GM12878 (cell line): Measurements from ENCODE around the gene S100A14. TPM values are rescaled to one million over a fixed set of nuclear protein-coding genes. Genes with fewer than 3 reads are reported as not detected.

ENCODE experiments used
- ATAC-seq: fragments of 200-7000 bp; cut with Tn5 transposase; 3 replicates; pipeline ENCODE4 v1.9.1; 2020; ENCODE audit warnings: mild to moderate bottlenecking, moderate library complexity
- BruUV-seq: library from RNA; stranded (reverse); fragments of 400-500 nt; replicated peaks from 2 replicates; lab custom pipeline; 2021; lab: Mats Ljungman, UMichigan
- CTCF ChIA-PET: fragments of 300-600 bp; sonication (Branson Sonifier 250); formaldehyde crosslinking; extraction: SDS; loops from one replicate; lab custom pipeline; 2021; ENCODE audit warnings: inconsistent platforms; lab: Yijun Ruan, JAX
- POLR2A ChIA-PET: fragments of 350-600 bp; formaldehyde crosslinking; extraction: SDS; loops from one replicate; lab custom pipeline; 2021; ENCODE audit warnings: inconsistent platforms; lab: Charles Lee
- RAD21 ChIA-PET: fragments of 300-600 bp; sonication (Branson Sonifier 250); formaldehyde crosslinking; loops from one replicate; lab custom pipeline; 2023; ENCODE audit warnings: antibody characterized with exemption; ENCODE audit not compliant: unreplicated experiment; lab: Charles Lee
- SMC1A ChIA-PET: fragments of 300-600 bp; sonication (Branson Sonifier 250); formaldehyde crosslinking; loops from one replicate; lab custom pipeline; 2023; ENCODE audit not compliant: unreplicated experiment, uncharacterized antibody; lab: Charles Lee
- DNase-seq: peaks from one replicate; pipeline ENCODE4 v3.0.0-alpha.2; 2011; ENCODE audit warnings: low read depth, low spot score
- FAIRE-seq: peaks from 3 replicates; lab custom pipeline; 2011; peaks lifted over from hg19 to GRCh38; lab: Jason Lieb, UNC
- H2AFZ ChIP-seq: 2 replicates; pipeline ENCODE4 v1.6.0; 2011; ENCODE audit warnings: low read depth, low read length, control low read depth; ENCODE audit not compliant: control insufficient read depth
- H3K27ac ChIP-seq: 2 replicates; pipeline ENCODE4 v1.5.1; 2011; ENCODE audit warnings: control low read depth; ENCODE audit not compliant: control insufficient read depth, insufficient read depth
- H3K27me3 ChIP-seq, 2 experiments: replicated peaks in 1 of 2; 2 replicates each; pipeline versions ENCODE4 v1.6.0 to v1.6.1; 2011; ENCODE audit warnings: low read length in 1 of 2; ENCODE audit not compliant: control insufficient read depth in 2 of 2, insufficient read depth in 2 of 2
- H3K36me3 ChIP-seq, 2 experiments: 2 replicates each; pipeline ENCODE4 v1.5.1; 2011; ENCODE audit warnings: low read length in 1 of 2; ENCODE audit not compliant: control insufficient read depth in 2 of 2, insufficient read depth in 2 of 2
- H3K4me1 ChIP-seq: 2 replicates; pipeline ENCODE4 v1.6.1; 2011; ENCODE audit warnings: mild to moderate bottlenecking, low read length, moderate library complexity, mixed read lengths; ENCODE audit not compliant: control insufficient read depth, insufficient read depth
- H3K4me2 ChIP-seq: 2 replicates; pipeline ENCODE4 v1.6.0; 2011; ENCODE audit warnings: control low read depth; ENCODE audit not compliant: control insufficient read depth, insufficient read depth
- H3K4me3 ChIP-seq: fragments of 200-600 bp; sonication (generic); 2 replicates; pipeline ENCODE4 v1.5.1; 2016
- H3K79me2 ChIP-seq: 2 replicates; pipeline ENCODE4 v1.6.0; 2011; ENCODE audit warnings: low read length; ENCODE audit not compliant: control insufficient read depth, insufficient read depth
- H3K9ac ChIP-seq: 2 replicates; pipeline ENCODE4 v1.8.0; 2011; ENCODE audit warnings: low read length, control low read depth, mixed read lengths; ENCODE audit not compliant: control insufficient read depth, insufficient read depth
- H3K9me3 ChIP-seq: replicated peaks from 3 replicates; pipeline ENCODE4 v1.5.1; 2011; ENCODE audit warnings: mild to moderate bottlenecking, low read length; ENCODE audit not compliant: control insufficient read depth, insufficient read depth
- H4K20me1 ChIP-seq: 2 replicates; pipeline ENCODE4 v1.6.0; 2011; ENCODE audit not compliant: control insufficient read depth, insufficient read depth
- BACH1 ChIP-seq: fragments of 450-650 bp; IDR thresholded peaks from 2 replicates; pipeline ENCODE4 v1.6.1; 2017; ENCODE audit warnings: mild to moderate bottlenecking, borderline replicate concordance
- E2F8 ChIP-seq: fragments of 450-650 bp; IDR thresholded peaks from 2 replicates; pipeline ENCODE4 v1.6.1; 2018; ENCODE audit warnings: mild to moderate bottlenecking, low read depth, moderate library complexity; ENCODE audit not compliant: partially characterized antibody
- FOXK2 ChIP-seq: fragments of 450-650 bp; IDR thresholded peaks from 2 replicates; pipeline ENCODE4 v1.6.1; 2017; ENCODE audit warnings: mild to moderate bottlenecking, moderate library complexity
- HDGF ChIP-seq: fragments of 450-650 bp; IDR thresholded peaks from 2 replicates; pipeline ENCODE4 v1.6.1; 2016; ENCODE audit warnings: antibody characterized with exemption
- JUND ChIP-seq: IDR thresholded peaks from 2 replicates; pipeline ENCODE4 v1.6.1; 2012; ENCODE audit warnings: low read depth, mild to moderate bottlenecking, low read length, improper control_type of control experiment, moderate library complexity
- KAT2A ChIP-seq: conservative IDR thresholded peaks from 2 replicates; pipeline ENCODE4 v1.6.1; 2011; ENCODE audit warnings: low read depth, low read length; ENCODE audit not compliant: control insufficient read depth
- RBBP5 ChIP-seq: fragments of 200-600 bp; sonication (generic); conservative IDR thresholded peaks from 2 replicates; pipeline ENCODE4 v1.6.1; 2016
- SUZ12 ChIP-seq: fragments of 200-600 bp; sonication (generic); IDR thresholded peaks from one replicate; pipeline ENCODE4 v1.6.1; 2018; ENCODE audit warnings: antibody characterized with exemption, mild to moderate bottlenecking; ENCODE audit not compliant: unreplicated experiment
- TARDBP ChIP-seq: IDR thresholded peaks from 2 replicates; pipeline ENCODE4 v1.6.1; 2016; ENCODE audit warnings: borderline replicate concordance
- WGBS: methylation state at CpG from one replicate; pipeline ENCODE4 v1.1.6; 2016; ENCODE audit warnings: low lambda C conversion rate; ENCODE audit not compliant: insufficient replicate concordance, insufficient coverage; ENCODE audit errors: missing lambda C conversion rate; 5-methylcytosine and 5-hydroxymethylcytosine counted together
- in situ Hi-C: fragments of 300-500 bp; cut with MboI; formaldehyde crosslinking; loops from 9 replicates; pipeline ENCODE4 v1.14.3; 2018; ENCODE audit warnings: mixed read lengths
- intact Hi-C: fragments of 100-400 bp; cut with micrococcal nuclease; formaldehyde crosslinking; loops from one replicate; pipeline ENCODE4 v1.14.2; 2022; ENCODE audit not compliant: unreplicated experiment
- polyA plus RNA-seq, 11 experiments: library from polyadenylated mRNA; depleted of rRNA in 4 of 11; unstranded in 6 of 11; stranded (reverse) in 5 of 11; fragments of >200 nt; fragmentation: Nextera tagmentation in 4 of 11; fragmentation: Illumina TruSeq in 1 of 11; extraction: Ambion mirVana in 4 of 11; extraction: Trizol in 1 of 11; gene quantifications; 1 replicate in 1 of 11; 2 replicates in 10 of 11; pipeline versions ENCODE4 v1.2.1 to v1.2.3, GENCODE V29; 2011 to 2016; ENCODE audit warnings: inconsistent platforms in 2 of 11, missing spikeins in 2 of 11, low read depth in 1 of 11
- total RNA-seq, 4 experiments: library from RNA; depleted of rRNA in 3 of 4; stranded (reverse); fragments of >200 nt in 3 of 4; fragmentation: Illumina TruSeq in 1 of 4; extraction: Trizol in 1 of 4; gene quantifications; 2 replicates each; pipeline versions ENCODE4 v1.2.1 to v1.2.3, GENCODE V29; 2013 to 2021
- TF ChIP-seq, protein P1 (sequence below): IDR thresholded peaks from 2 replicates; pipeline ENCODE4 v1.6.1; 2012; ENCODE audit warnings: low read depth, low read length, improper control_type of control experiment
- TF ChIP-seq, protein P2 (sequence below): fragments of 450-650 bp; IDR thresholded peaks from 2 replicates; pipeline ENCODE4 v1.6.1; 2017; ENCODE audit warnings: antibody characterized with exemption, mild to moderate bottlenecking, moderate library complexity
- TF ChIP-seq, protein P3 (sequence below): IDR thresholded peaks from 2 replicates; pipeline ENCODE4 v1.6.1; 2011; ENCODE audit warnings: borderline replicate concordance, low read depth, mild to moderate bottlenecking, moderate library complexity, mixed read lengths, low read length; ENCODE audit not compliant: insufficient read depth; ENCODE audit errors: extremely low read length

The S100A14 gene
- total and polyA plus RNA-seq, 10 of the 15 experiments (the other 5 are each of a cell fraction or from before 2014, with no cell fraction given): 0.20 to 0.77 (median 0.45) TPM; not detected in 4

DNA sequence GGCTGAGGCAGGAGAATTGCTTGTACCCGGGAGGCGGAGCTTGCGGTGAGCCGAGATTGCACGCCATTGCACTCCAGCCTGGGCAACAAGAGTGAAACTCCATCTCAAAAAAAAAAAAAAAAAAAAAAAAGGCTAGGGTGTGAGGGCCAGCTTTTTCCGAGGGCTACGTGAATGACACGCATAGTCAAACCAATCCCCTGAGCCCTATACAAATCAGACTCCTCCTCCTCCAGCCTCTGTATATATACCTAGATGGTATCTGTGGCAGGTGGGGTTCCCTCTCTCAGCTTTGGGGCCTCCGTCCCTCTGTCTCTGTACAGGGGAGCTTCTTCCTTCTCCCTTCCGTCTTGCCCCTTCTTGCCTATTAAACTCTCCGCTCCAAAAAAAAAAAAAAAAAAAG lies 9.9 kb downstream of the S100A14 start (continued):
- TF ChIP-seq TARDBP: no peak
- TF ChIP-seq, protein P1, sequence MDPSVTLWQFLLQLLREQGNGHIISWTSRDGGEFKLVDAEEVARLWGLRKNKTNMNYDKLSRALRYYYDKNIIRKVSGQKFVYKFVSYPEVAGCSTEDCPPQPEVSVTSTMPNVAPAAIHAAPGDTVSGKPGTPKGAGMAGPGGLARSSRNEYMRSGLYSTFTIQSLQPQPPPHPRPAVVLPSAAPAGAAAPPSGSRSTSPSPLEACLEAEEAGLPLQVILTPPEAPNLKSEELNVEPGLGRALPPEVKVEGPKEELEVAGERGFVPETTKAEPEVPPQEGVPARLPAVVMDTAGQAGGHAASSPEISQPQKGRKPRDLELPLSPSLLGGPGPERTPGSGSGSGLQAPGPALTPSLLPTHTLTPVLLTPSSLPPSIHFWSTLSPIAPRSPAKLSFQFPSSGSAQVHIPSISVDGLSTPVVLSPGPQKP: no peak
- TF ChIP-seq, protein P2, sequence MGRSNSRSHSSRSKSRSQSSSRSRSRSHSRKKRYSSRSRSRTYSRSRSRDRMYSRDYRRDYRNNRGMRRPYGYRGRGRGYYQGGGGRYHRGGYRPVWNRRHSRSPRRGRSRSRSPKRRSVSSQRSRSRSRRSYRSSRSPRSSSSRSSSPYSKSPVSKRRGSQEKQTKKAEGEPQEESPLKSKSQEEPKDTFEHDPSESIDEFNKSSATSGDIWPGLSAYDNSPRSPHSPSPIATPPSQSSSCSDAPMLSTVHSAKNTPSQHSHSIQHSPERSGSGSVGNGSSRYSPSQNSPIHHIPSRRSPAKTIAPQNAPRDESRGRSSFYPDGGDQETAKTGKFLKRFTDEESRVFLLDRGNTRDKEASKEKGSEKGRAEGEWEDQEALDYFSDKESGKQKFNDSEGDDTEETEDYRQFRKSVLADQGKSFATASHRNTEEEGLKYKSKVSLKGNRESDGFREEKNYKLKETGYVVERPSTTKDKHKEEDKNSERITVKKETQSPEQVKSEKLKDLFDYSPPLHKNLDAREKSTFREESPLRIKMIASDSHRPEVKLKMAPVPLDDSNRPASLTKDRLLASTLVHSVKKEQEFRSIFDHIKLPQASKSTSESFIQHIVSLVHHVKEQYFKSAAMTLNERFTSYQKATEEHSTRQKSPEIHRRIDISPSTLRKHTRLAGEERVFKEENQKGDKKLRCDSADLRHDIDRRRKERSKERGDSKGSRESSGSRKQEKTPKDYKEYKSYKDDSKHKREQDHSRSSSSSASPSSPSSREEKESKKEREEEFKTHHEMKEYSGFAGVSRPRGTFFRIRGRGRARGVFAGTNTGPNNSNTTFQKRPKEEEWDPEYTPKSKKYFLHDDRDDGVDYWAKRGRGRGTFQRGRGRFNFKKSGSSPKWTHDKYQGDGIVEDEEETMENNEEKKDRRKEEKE: no peak

DNA sequence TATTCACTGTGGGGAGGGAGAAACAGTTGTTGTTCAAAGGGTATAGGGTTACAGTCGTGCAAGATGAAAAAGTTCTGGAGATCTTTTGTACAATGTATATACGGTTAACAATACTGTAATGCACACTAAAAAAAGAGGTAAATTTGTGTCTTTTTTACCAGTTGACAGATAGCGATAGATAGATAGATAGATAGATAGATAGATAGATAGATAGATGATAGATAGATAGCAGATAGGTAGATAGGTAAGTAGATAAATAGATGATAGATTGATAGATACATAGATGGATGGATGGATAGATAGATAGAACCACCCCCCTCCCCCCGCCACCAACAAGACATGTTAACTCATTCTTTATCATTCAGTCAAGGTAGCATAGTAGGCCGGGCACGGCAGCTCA lies 13.4 kb downstream of the S100A14 start:
- Histone ChIP-seq H3K36me3 (no peaks in the 10 kb centered on the region), H3K9ac (no peak overlapping the region), H2AFZ (no peak overlapping the region), H3K9me3 (no peaks in the 10 kb centered on the region), H3K4me2 (no peak overlapping the region), H3K27ac (no peak overlapping the region), H3K79me2 (no peaks in the 10 kb centered on the region), H3K4me3 (no peak overlapping the region), H3K4me1 (peaks cover 15% of the 10 kb centered on the region), H4K20me1 (no peaks in the 10 kb centered on the region), H3K27me3 (no peaks in the 10 kb centered on the region)
- POLR2A ChIA-PET: interaction anchor here (0.6 to 0.7 kb wide), 2 partner anchors 68 to 437 kb away, joined by 3 to 4 read pairs; partner anchors contain the start of gene ILF2
- TF ChIP-seq JUND (no peak), KAT2A (no peak), RBBP5 (no peak), SUZ12 (no peak), FOXK2 (no peak), E2F8 (no peak), HDGF (no peak), BACH1 (no peak)
- TF ChIP-seq, protein P3, sequence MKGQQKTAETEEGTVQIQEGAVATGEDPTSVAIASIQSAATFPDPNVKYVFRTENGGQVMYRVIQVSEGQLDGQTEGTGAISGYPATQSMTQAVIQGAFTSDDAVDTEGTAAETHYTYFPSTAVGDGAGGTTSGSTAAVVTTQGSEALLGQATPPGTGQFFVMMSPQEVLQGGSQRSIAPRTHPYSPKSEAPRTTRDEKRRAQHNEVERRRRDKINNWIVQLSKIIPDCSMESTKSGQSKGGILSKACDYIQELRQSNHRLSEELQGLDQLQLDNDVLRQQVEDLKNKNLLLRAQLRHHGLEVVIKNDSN: no peak
- in situ Hi-C loops: no loop called here
- ATAC-seq: no peak
- intact Hi-C loops: no loop called here
- FAIRE-seq: no peak
- SMC1A ChIA-PET: interaction anchor here (3.6 kb wide), 1 partner anchor 15 kb away, joined by 10 read pairs; no protein-coding TSS in a partner anchor
- 80% methylated on average over 6 of the region's 6 CpGs for WGBS
- no TSS peak for BruUV-seq
- CTCF ChIA-PET: interaction anchor here (2.3 to 3.2 kb wide), 3 partner anchors 14 to 30 kb away, joined by 7 to 18 read pairs (median 9); partner anchors contain the start of genes S100A13 and S100A14
- RAD21 ChIA-PET: no interaction called here
- DNase-seq: no peak
